GM19463 (cell line): Measurements from ENCODE around the gene CDH13.
A peak's percentile ranks its signal among the peaks of the same experiment; 100 is the strongest.

ENCODE experiments used
- ATAC-seq: cut with Tn5 transposase; IDR thresholded peaks from one replicate; pipeline ENCODE4 v1.9.1; 2021; ENCODE audit warnings: mild to moderate bottlenecking, moderate library complexity; ENCODE audit not compliant: unreplicated experiment

Gene CDH13

DNA sequence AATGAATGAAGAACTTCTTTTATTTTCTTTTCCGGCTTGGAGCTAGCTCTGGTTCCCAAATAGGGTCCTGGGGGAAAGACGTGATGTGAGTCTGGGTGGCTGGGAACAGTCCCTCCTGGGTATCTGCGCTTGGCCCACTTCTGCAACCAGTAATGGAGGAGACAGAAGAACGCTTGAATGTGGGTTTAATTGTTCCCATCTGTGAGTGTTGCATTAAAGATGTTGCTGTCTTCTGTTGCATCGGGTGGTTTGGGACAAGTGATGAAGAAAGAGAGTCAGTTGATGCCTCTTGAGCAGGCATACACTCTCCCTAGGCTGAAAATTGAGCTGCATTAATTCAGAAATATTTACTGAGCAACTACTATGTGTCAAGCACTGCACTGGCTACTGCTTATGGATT, 511.1 kb downstream of the CDH13 start:
- ATAC-seq, result no peak

- no peak for ATAC-seq
These were observed 511.7 kb downstream of the CDH13 start for GRCh38 chr16:83138512-83138911.

DNA sequence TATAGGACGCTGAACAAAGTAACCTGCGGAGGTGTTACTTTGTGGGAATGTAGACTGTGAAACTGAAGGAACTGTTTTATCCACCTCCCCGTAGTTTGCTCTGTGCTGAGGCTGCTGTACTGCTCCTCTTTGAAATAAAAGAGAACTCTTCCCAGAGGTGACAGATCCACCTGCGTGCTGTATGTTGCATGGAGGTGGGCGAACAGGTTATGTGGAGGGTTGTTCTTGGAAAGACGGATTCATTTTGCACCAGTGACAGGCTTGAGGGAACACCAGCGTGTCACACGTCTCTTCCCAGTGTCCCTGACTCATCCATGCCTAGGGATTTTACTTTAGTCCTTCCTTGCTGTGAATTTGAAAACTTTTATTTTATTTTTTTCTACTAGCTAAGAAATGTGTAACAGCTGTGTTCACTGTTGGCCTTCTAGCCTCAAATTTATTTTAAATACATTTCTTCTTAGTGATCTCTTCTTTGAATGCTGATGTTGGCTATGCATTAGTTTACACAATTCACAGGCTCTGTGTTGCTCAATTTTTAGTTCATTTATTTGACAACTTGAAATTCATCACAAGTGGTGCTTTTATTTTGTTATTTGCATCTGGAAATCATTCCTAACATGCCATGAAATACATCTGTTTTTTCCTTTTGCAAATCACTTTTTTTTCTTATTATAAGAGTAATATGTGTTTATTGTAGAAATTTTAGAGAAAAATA, 512.4 kb downstream of the CDH13 start:
- no peak for ATAC-seq

DNA sequence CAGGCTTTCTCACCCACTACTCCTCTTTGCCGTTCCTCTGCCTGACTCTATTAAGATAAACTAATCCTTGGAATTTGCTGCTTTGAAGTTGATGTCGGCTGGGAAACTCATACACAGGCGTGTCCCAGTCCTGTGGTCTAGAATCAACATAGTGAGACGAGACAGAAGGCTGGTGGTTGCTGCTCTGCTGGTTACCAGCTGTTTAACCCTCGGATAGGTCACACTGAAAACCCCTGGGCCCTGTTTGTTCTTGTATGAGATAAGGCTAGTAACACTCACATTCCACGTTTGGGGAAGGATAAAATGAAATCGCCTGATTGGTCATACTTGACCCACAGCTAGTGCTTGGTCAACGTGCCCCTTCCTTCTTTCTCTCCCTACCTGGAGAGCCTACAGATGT, 517.0 kb downstream of the CDH13 start:
- ATAC-seq, result no peak

- ATAC-seq, result no peak
These were observed 518.5 kb downstream of the CDH13 start for GRCh38 chr16:83145297-83145696.

GRCh38 chr16:83147244-83147643, 520.5 kb downstream of the CDH13 start:
- ATAC-seq, result no peak

GRCh38 chr16:83158320-83158957, 531.7 kb downstream of the CDH13 start:
- ATAC-seq, result no peak

- ATAC-seq, result no peak
These were observed 532.3 kb downstream of the CDH13 start for GRCh38 chr16:83159049-83159448.

DNA sequence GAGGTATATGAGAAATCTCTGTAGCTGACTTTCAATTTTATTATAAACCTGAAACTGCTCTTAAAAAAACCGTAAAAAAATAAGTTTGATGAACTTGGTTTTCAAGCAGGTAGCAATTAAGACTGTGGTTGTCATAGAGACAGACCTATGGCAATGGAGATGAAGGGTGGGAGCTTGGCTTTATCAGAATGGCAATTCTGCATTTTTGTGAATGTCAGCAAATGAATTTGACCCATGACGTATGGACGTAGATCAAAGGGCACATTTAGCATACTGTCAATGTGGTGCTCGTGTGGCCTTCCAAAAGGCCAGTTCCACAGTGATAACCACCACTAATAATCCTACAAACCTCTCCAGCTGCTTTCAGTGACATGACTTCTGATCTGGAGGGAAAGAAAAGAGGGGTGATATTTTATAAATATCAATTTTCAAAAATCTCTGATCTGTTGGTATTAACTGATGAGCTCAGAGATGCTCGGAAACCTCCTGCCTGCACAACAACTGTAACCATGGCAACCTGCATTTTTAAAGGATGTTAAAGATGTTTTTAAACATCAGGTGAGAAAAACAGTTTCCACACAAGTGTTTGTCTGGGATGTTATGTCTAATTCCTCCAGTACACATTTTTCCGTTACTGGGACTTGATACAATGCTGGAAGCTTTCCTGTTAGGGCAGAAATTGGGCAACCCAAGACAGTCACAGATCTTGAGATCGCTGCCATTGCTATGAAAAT, 533.7 kb downstream of the CDH13 start:
- no peak for ATAC-seq

- no peak for ATAC-seq
These were observed 536.0 kb downstream of the CDH13 start for GRCh38 chr16:83162791-83163190.

GRCh38 chr16:83164816-83165215, 538.0 kb downstream of the CDH13 start:
- ATAC-seq, result no peak

DNA sequence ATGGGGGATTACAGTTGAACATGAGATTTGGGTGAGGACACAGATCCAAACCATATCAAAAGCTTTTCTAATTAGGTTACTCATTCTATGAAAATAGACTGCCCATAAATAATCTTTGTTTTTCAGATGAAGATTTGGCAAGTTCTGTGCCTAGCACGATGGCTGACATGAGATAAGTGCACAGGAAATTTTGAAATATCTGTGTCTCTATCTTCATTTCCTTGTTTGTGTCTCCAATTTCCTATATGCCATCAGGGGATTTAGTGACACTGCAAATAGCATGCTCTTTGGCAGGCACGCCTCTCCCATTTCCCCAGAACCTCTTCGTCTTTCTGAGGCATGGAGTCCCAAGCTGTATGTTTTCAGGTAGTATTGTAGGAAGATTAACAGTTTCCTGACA, 544.6 kb downstream of the CDH13 start:
- ATAC-seq, result no peak

DNA sequence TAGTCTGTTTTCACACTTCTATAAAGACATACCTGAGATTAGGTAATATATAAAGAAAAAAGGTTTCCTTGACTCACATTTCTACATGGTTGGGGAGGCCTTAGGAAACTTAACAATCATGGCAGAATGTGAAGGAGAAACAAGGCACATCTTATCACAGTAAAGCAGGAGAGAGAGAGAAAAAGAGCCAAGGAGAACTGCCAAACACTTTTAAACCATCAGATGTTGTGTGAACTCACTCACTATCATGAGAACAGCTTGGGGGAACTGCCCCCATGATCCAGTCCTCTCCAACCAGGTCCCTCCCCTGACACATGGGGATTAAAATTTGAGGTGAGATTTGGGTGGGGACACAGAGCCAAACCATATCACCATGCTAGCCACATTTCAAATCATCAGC, 547.9 kb downstream of the CDH13 start:
- ATAC-seq, result no peak

- ATAC-seq, result no peak
These were observed 550.0 kb downstream of the CDH13 start for GRCh38 chr16:83176802-83177201.

DNA sequence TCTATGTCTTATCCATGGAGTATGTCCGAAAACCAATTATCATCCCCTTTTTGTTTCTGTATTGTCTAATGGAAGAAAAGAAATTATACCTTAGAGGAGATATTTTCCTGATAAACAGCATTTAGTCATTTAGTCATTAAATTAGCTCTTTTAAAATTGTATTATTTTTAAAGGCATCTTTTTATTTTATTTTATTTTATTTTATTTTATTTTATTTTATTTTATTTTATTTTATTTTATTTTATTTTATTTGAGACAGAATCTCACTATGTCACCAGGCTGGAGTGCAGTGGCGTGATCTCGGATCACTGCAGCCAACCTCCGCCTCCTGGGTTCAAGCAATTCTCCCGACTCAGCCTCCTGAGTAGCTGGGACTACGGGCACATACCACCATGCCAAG, 559.1 kb downstream of the CDH13 start:
- no peak for ATAC-seq

DNA sequence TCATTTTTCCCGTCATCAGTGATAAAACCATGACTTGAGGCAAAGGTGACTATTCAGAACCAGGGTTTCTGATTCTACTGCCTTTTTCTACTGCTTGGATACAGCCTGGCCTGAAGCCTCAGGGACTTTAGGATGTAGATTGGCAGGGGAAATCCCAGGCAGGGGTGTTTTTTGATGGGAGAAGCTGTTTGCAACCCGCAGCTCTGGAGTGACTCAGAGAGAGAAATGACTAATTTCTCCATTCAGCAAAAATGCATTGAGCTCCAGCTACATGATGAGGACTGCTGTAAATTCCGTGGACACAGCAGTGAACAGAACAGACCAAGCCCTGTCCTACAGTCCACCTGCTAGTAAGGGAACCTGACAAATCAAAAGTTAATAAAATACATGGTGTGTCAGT, 560.6 kb downstream of the CDH13 start:
- ATAC-seq, result peak; percentile 65

- no peak for ATAC-seq
These were observed 570.0 kb downstream of the CDH13 start for GRCh38 chr16:83196796-83197195.

- no peak for ATAC-seq
These were observed 570.7 kb downstream of the CDH13 start for GRCh38 chr16:83197450-83197849.

- no peak for ATAC-seq
These were observed 572.2 kb downstream of the CDH13 start for GRCh38 chr16:83198977-83199376.

GRCh38 chr16:83200005-83200779, 573.4 kb downstream of the CDH13 start:
- ATAC-seq, result no peak

DNA sequence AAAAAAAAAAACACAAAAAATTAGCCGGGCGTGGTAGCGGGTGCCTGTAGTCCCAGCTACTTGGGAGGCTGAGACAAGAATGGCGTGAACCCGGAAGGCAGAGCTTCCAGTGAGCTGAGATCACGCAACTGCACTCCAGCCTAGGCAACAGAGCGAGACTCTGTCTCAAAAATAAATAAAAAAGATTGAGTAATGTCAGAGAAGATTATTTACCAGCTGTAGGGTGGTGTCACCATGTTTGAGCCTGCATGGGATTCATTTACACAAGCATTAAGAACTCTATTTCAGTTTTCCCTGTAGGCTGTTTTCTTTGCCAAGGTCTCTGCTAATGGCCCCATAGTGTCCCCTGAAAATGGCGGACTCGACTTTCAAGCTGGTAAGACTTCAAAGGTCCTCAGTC, 575.0 kb downstream of the CDH13 start:
- ATAC-seq, result no peak
